ENCODE data around the gene CPLX4. TPM values are rescaled to one million over a fixed set of nuclear protein-coding genes. Genes with fewer than 3 reads are reported as not detected.

Gene CPLX4
- total RNA-seq, 1 donor from 2014 or later, result not detected

GRCh38 chr18:59306640-59307039 lies 11.8 kb downstream of the CPLX4 start:
- no peak for DNase-seq (ENCODE audit: low spot score)

DNA sequence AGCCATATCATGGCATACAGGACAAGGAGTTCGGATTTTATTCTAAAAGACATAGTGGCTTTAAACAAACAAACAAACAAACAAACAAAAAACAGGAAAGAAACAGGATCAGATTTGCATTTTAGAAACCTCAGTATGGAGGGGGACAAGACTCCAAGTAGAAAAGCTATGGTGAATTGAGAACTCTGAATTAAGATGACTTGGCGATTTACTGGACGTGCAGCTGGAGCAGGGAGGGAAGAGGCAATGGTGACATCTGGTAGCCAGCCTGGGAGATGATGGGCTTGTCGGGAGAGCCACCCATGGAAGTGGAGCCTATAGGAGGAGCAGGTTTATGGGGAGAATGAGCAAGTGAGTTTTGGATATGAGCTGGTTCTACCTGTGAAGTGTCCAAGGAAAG lies 13.2 kb downstream of the CPLX4 start:
- DNase-seq (ENCODE audit: low spot score), result no peak

DNA sequence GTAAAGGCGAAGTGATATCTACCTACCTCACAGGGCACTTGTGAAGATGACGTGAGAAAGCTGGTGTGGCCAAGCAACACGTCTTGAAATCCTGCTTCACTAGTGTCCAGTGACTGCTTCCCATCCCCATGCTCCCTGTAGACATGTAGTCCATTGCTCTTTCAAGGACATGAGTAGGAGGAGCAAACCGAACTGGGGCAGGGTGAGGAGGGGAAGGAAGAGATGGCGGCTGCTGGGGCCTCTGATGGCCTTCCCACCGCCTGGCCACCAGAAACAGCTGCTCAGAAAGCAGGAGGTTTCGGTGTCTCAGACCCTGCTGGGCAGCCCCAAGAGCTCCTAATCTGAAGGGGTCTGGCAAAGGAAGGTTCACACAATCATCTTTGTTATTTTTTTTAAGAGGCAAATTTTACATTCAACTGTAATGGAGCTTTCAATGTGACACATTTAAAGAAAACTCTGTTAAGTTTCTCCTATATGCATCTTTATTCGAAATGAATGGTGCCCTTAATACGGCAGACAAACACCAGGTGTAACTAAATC lies 14.7 kb downstream of the CPLX4 start:
- no peak for DNase-seq (ENCODE audit: low spot score)

GRCh38 chr18:59303006-59303405 lies 15.4 kb downstream of the CPLX4 start:
- DNase-seq (ENCODE audit: low spot score), result no peak

DNA sequence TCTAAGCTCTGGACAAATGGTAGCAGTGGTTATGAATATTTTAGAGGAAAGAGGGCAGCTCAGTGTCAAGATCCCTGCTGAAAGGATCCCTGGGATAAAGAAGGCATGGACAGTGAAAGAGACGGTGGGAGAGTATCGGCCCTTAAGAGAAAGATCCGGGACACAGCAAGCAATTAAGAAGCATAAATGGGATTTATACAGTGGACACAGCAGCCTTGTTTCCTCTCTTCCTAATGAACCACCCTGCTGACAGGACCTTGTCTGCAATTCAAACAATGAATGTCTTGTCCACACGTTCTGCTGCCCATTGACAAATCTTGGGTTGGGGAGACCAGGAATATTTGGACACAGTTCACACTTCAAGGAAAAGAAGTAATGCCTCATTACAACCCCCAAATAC lies 16.5 kb downstream of the CPLX4 start:
- no peak for DNase-seq (ENCODE audit: low spot score)

DNA sequence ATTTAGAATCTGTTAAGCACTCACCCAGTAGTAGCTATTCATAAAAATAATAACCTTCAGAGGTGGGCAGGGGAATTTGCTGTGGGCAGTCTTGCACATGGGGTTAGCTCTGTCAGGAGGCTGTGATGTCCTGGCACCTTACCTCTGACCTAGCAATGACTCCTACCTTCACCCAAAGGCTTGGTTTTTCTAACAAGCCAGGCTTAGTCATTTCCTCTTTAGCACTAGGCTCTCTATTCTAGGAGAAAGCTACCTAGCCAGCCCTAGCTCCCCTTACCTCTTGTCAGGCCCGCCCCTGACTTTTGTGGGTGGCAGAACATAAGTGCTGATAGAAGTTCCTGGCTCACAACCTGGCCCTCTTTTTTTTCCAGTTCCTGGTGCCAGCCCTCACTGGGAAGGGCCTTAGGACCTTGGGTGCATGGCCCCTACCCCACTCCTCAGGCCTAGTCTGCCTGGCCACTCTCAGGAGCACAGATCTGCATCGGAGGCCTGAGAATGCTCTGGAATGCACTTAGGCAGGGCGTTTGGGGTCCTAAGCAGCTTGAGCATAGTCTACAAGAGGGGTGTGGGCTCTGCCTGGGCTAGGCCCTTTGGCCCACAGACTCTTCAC lies 17.7 kb downstream of the CPLX4 start:
- DNase-seq (ENCODE audit: low spot score), result no peak

GRCh38 chr18:59298871-59299270 lies 19.6 kb downstream of the CPLX4 start:
- DNase-seq (ENCODE audit: low spot score), result no peak

- DNase-seq (ENCODE audit: low spot score), result no peak
Measured at GRCh38 chr18:59293317-59293716, 25.1 kb downstream of the CPLX4 start.

DNA sequence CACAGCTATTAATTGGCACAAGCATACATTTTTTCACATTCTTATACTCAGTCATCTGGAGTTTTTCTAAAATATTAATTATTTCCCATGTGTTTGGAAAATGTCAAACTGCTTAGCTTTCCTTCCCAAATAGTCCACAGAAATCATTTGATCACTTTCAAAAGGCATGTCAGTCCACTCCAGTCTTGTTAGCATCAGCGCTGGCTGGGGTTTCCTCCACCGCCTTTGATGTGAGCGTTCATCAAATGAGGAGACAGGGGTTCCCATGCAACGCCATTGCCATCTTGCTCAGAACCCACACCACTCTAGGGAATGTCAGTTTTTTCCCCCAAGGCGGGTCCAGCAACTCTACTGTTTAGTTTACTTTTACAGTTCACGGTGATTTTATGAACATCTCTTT lies 32.1 kb downstream of the CPLX4 start:
- DNase-seq (ENCODE audit: low spot score), result no peak

DNA sequence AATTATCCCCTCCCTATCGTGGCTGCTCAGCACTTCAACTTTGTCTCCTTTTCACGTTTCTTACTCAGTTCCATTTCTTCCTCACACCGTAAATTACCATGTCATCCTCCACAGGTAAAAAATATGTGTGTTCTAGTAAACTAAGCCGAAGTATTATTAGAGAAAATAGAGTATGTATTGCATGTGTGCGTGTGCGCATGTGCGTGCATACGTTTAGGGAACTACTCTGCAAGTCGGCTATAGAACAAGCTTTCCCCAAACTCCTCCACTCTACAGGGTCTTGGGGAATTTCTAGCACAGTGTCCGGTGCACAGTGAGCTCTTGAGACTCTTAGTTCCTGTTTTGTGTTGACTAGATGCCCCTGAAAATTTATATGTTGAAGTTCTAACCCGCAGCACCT lies 36.1 kb downstream of the CPLX4 start:
- DNase-seq (ENCODE audit: low spot score), result no peak

GRCh38 chr18:59279722-59280121 lies 38.7 kb downstream of the CPLX4 start:
- DNase-seq (ENCODE audit: low spot score), result no peak

DNA sequence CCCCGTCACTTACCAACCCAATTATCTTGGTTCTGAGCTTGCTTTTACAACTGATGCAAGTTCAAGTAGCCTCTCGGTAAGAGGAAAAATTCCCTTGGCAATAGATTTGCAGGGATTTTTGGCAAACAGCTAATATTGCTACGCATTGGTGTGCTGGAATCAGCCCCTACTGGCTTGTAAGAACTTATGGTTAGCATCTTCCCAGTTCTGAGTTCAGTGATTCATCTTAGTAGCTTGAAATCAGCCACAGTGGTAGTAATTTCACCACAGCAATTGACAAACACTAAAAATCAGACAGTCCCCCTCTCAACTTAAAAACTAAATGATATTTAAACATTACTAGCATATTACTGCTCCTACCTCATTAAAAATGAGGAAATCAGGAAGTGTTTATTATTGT lies 39.3 kb downstream of the CPLX4 start:
- DNase-seq (ENCODE audit: low spot score), result no peak

DNA sequence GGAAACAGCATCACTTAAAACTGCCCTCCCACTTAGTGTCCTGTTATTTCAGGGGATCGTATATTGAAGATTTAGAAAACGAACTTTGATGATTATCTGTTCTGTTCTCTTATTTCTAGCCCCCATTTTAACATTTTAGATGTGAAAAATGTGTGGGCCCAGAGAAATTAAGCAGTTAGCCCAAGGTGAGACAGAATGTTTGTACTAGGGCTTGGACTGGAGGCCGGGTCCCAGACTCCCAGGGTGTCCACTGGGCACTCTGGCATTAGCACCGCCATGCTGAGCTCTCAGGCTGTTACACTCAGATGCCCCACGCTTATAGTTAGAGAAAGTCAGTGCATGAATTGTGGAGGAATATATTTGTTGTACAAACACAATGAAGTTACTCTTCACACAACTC lies 39.7 kb downstream of the CPLX4 start:
- DNase-seq (ENCODE audit: low spot score), result no peak

DNA sequence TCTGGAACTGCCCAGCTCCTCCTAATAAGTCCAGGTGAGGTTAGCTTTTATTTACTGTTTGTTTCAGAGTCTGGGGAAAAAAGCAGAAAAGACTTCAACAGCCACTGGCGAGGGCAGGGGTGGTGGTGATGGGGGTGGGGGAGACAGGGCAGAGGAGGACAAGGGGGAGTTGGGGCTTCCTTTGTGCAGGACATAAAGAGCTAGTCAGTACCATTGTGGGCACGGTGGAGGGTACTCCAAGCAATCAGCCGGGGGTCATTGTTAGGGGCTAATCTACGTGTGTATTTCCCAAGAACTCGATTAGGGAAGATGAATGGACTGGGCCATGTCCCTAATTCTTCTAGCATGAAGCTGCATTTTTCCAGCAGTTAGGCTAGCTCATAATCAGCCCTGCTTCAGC lies 42.4 kb downstream of the CPLX4 start:
- no peak for DNase-seq (ENCODE audit: low spot score)

- DNase-seq (ENCODE audit: low spot score), result no peak
Measured at GRCh38 chr18:59275406-59275949, 43.0 kb downstream of the CPLX4 start.

DNA sequence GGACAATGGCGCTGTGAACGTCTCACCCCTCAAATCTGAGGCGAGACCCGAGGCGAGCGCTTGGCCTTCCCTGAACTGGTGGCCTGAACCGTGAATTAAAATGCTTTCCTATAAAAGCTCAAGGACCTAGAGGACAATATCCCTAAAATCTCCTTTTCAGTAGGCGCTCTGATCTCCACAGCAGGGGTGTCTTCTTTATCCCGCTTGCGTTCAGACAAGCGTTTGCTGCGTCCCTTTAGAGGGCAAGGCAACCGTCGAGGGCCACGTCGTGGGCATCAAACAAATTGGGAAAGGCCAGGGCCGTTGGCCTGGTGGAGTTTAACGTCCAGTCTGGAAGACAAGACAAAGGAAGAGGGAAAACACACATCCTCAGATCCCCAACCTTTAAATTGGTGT lies 43.9 kb downstream of the CPLX4 start:
- no peak for DNase-seq (ENCODE audit: low spot score)

DNA sequence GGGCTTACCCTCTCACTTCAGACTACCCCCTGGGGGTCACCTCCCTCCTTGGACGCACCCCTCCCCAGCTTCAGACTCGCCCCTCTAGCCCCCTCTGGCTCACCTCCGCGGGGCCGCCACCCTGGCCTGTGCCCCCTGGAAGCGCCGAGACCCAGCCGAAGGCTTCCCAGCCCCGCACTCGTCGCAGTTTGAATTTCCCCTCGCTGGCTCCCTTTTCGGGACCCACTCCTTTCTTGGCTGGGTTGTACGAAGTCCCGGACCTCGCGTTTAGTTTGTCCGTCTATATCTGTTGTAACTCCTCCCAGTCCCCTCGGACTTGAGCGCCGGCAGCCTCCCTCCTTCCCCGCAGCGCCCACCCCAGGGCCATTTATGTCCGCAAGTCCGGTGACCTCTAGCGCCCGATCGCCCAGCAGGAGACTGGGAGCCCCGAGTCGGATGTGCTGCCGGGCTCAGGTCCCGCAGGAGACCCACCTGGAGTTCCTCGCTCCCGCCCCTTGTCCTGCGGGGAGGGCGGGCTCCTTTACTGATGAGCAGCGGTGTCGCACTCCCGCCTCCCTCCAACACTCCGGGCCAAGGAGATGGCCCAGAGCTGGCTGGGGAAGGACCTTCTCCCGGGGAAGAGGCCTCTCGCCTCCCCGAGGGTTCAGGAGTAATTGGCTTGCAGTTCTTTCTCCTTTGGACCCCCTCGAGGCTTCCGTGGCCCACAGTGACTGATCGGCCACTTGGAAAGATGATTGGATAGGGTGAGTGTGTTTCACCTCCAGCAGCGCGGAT lies 44.5 kb downstream of the CPLX4 start:
- no peak for DNase-seq (ENCODE audit: low spot score)

DNA sequence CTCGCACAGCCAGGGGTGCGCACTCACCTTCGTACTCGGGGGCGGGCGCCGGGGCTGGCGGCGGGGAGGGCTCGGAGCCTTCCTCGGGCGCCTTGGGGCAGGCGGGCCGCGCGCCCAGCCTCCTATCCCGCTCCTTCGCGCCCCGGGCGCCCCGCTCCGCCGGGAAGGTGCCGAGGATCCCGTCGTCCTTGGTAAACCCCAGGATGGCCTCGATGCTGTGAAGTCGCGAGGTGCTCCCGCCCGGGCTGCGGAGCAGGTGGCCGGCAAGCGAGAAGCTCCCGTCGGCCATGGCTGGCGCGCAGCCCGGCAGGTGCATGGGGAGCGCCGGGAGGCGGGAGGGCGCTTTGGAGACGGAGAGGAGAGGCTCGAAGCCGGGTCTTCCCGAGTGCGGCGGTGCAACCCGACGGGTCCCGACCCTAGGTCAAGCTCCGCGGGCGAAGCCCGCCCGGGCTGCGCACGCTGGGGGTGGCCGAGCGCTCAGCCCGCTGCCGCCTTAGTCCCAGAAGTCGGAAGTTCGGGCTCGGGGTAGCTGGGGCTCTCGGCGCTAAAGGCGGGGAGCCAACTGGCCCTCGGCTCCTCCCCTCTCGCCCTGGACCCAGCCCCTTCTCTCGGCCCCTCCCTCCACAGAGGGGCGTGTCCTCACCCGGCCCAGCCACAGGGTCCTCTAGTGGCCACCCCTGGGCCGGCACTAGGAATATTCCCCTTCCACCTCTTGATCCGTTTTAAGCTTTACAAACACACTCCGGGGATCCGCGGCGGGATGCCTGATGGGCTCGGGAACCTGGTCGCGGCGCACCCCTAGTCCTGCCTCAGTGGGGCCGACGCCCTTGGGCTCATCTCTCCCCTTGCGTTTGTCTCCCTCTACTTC lies 45.3 kb downstream of the CPLX4 start, which contains the start of gene RAX:
RAX (minus strand) TSS at position 564 of the 868 bp plus-strand sequence; CDS start at position 316, 248 bp downstream.
- no peak for DNase-seq (ENCODE audit: low spot score)

DNA sequence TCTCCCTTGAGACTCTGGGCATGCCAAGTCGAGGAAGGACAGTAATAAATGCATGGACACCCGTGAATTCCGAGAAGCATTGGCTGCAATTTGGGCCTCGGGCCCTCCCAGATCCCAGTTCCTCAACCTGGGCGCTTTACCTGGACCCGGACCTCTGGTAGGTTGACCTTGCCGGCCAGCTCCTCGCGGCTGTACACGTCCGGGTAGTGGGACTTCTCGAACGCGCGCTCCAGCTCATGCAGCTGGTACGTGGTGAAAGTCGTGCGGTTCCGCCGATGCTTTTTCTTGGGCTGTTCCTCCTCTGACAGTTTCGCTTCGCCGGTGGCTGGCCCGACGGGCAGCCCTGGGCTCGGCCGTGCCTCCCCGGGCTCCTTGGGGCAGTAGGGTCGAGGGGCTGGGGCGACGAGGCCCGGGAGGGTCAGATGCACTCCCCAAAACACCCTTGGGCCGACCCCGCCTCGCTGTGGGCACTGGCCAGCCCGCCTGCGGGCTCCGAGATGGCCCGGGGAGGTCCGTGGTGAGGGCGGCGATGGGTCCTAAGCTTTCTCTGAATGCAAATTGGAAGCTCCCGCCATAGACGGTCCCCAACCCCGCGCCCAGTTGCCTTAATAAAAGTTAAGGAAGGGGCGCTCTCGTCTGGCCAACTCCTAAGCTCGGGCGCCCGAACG lies 46.1 kb downstream of the CPLX4 start:
- no peak for DNase-seq (ENCODE audit: low spot score)

DNA sequence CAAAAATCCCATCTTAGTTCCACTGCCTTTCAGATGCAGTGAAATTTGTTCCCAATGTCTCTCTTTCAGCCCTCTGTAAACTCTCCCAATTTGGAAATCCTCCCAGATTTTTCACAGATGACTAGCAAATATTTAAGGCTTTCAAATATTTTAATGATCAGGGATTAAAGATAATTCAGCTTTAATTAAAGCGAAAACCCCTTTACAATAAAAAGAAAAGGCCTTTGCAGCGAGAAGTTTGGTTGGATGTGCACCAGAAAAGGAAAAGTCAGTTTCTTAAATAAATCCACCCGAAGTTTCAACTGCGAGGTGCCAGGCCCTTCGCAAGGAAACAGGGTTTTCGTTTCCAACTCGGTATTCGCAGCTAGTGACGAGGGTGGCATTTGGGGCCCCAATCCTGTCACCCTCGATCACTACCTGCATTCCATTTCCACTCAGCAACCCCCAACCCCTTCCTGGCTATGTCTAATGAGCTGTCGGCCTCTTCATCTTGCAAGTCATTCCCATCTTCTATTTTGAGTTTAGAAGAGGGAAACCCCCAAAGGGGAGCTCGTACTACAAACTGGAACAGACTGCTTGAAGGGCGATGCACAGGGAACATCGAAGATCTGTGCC lies 46.7 kb downstream of the CPLX4 start:
- DNase-seq (ENCODE audit: low spot score), result no peak

GRCh38 chr18:59270689-59271257 lies 47.7 kb downstream of the CPLX4 start:
- no peak for DNase-seq (ENCODE audit: low spot score)

Measured in ureter (tissue), 1 donor.